GM21576 (cell line): Measurements from ENCODE around the gene TM9SF2.
"Not testable (repeated sequence)": the region's sequence is repeated elsewhere in the genome, so short reads cannot be mapped to it uniquely, and the experiment has no call there.

Experiments
- ATAC-seq: cut with Tn5 transposase; IDR thresholded peaks from one replicate; pipeline ENCODE4 v1.9.1; 2021; ENCODE audit warnings: mild to moderate bottlenecking, moderate library complexity; ENCODE audit not compliant: unreplicated experiment

Gene TM9SF2

GRCh38 chr13:99527301-99527700 lies 26.0 kb downstream of the TM9SF2 start:
- ATAC-seq: no peak

DNA sequence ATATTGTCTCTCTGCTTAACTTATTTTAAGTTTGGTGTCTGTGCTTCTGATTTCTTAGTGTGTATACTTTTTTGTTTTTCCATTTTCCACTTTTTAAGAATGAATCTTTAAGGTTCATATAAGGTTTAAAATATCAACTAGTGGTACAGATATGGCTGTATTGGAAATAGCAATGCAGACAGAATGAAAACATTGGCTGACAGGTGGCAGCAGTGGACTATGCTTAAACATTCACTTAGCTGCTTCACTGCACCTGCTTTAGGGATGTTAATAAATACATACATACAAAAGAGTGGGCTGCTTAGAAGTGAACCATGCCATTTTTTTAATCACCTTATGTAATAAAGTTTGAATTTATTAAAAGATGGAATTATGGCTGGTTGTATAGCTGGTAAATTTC lies 27.3 kb downstream of the TM9SF2 start:
- peak; percentile 69 for ATAC-seq

GRCh38 chr13:99536023-99536422 lies 34.8 kb downstream of the TM9SF2 start:
- no peak for ATAC-seq

DNA sequence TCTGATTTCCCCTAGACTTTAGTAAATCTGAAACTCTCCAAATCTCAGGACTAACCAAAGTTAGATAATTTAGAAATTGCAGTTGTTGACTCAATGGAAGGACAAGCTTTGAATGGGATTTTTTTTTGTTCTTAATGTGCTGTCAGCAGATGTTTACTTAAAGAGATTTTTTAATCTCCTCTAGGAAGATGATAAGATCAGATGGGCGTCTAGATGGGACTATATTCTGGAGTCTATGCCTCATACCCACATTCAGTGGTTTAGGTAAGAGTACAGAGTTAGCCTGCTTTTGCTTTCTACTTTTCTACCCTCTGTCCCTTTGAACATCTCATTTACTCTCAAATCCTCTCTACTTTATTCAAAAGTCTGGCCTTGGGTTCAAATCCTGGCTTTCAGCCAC lies 39.3 kb downstream of the TM9SF2 start:
- no peak for ATAC-seq

DNA sequence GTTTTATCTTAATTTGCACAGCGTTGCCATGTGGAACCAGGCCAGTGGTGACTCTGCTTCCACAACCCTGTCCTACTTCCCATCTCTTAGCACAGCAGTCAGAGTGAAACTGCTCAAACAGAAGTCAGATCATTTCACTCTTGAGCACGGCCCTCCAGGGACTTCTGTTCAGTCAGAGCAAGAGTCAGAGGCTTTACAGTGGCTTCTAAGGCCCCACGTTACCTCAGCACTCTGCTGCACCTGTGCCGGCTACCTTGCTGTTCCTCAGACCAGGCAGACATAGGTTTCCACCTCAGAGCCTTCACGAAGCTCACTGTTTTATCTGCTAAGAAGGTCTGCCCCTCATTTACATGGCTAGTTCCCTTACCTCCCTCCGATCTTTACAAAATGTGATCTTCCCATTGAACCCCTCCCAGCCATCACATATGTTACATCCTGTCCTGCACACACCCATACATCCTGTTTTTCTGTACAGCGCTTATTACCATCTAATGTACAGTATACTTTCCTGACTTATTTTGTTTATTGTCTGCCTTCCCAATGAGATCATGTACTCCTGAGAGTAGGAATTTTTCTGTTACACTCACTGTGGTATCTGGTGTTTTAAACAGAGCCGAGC lies 41.6 kb downstream of the TM9SF2 start:
- ATAC-seq: peak; percentile 97

DNA sequence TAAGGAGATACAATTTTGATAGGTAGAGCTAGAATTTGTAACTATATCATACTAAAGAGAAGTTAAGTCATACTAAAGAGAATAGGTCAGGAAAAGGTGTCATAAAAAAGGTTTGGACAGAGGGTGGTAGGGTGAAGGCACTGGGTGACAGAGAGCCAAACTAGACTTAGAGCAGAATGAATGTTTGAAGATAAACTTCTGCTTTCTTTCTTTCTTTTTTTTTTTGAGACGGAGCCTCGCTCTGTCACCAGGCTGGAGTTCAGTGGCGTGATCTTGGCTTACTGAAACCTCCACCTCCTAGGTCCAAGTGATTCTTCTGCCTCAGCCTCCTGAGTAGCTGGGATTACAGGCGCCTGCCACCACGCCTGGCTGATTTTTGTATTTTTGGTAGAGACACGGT lies 44.1 kb downstream of the TM9SF2 start:
- ATAC-seq: no peak

DNA sequence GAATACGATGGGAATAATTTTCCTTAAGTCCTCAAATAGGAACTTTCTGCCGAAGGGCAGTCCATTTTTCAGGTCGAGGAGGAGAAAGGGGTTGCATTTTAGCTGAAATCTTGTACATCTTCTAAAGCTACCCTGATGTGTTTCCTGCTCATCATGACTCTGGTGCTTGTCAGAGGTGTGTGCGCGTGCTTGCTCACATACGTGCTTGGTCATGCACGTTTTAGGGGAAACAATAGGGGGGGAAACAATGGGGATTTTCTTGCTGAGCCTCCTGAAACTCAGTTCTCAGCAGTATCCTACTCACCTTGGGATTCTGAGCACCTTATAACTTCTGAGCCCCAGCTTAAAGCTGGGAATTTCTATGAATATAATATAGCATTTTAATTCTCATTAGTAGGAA lies 44.7 kb downstream of the TM9SF2 start:
- ATAC-seq: no peak

DNA sequence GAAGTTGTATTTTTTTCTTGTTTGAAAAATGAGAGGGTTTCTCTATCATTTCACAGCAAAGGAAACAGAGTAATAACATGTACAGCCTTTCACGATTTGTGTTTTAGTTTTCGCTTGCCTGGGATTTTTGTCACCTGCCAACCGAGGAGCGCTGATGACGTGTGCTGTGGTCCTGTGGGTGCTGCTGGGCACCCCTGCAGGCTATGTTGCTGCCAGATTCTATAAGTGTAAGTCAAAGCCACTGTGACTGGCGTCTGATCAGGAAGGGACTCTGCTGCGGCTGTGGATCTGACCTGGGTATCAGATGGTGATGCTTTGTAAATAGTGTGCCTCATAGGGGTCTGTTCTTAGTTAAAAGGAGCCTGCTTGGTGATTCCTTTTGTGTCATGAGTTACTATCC lies 45.6 kb downstream of the TM9SF2 start:
- no peak for ATAC-seq

GRCh38 chr13:99548448-99548847 lies 47.2 kb downstream of the TM9SF2 start:
- ATAC-seq: peak; percentile 66

GRCh38 chr13:99553033-99553432 lies 51.8 kb downstream of the TM9SF2 start:
- no peak for ATAC-seq

DNA sequence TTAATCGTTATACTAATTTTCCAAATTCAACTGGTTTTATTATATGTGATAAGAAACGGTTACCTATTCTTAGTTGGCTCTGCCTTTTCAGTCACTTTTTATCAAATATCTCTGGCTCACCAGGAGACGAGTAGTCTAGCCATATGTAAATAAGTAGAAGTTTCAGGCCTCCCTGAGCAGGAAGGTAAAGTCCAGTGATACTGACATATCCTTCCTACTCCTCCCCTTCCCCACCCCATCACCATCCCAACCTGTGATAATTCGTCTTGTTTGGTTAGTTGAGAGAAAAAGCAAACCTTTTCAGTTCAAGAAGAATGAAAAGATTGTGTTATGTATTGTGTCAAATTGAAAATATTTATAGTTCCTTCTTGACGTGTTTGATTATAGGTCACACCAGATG lies 53.9 kb downstream of the TM9SF2 start:
- no peak for ATAC-seq

- no peak for ATAC-seq
Measured at GRCh38 chr13:99556867-99557443, 55.7 kb downstream of the TM9SF2 start.

- no peak for ATAC-seq
Measured at GRCh38 chr13:99558570-99559180, 57.4 kb downstream of the TM9SF2 start.

GRCh38 chr13:99559560-99559959 lies 58.3 kb downstream of the TM9SF2 start:
- no peak for ATAC-seq

- no peak for ATAC-seq
Measured at GRCh38 chr13:99563404-99563803, 62.1 kb downstream of the TM9SF2 start.

DNA sequence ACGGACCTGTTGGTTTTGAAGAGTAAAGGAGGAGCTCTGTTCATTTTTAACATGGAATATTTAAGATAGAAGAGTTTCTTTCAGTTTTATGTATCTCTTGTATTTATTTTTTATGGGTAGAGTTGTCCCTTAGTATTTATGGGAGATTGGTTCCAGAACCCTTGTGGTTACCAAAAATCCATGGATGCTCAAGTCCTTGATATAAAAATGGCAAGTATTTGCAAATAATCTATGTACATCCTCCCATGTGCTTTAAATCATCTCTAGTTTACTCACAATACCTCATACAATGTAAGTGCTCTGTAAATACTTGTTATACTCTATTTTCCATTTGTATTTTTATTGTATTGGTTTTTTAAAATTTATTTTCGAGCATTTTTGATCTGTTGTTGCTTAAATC lies 63.1 kb downstream of the TM9SF2 start:
- ATAC-seq: no peak

DNA sequence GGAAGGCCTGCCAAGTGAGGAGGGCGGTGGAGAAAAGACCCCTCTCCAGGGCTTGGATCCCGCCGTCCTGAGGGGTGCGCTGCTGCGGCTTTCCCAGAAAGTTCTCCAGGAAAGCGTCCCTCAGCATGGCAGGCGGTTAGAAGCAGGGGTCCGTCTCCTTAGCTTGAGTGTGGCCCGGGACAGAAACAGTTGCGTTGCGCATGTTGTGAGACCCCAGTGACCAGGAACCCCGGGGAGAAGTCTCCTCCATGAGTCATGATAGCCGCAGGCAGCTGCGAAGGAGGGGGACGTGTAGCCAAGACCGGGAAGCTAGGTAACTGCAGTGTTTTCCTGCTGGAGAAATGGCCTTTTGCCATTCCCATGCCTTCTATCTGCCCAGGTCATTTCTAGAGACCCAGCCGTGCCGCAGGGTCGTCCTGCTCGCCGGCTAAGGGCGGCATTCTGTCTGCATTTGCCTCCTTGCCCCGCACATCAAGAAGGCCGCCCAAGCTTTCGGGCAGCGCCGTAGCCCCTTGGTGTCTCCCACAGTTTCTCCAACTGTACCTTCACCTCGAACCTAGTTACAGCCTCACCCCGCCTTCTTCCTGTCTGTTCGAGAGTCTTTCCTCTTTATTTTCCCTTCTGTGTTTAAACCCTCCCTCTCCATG lies 64.3 kb downstream of the TM9SF2 start:
- no peak for ATAC-seq

DNA sequence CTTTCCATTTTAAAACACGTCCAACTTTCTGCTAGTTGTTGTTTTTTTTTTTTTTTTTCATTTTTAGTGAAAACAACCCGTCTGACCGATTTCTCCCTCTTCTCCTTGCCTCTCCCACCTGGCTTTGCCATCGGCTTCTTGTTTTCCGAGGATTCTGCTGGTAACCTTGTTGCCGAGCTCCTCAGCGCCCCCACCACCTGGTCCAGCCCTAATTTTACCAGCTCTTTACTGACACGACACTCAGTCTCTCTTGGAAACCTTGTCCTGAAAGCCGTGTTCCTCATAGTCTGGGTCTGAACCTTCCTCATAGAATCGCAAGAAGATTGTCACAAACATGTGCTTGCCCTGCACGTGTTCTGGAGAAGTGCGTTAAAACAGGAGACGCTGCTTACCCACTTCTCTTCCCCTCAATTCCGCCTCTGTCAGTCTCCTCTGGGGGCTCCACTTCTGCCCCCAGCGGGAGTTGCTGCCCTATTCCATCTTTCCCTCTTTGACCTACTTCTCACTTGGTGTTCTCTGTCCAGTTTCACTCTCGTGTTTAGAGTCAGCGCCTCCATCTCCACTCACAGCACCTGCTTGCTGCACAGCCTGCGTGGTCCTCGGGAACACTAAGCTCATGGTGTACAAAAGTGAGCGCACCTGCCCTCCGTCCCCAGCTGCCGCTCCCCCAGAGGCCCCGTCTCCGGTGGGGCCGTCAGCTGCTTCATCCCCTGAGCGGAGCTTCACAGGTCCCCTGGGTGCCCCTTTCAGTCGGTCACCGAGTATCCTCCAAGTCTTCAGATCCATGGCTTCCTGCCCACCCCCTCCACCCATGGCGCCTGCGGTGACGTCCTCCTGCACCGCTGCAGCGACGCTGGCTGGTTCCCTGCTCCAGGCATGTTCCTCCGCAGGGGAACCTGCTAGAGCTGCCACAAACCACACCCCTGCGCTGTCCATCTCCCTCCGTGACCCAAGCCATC lies 65.1 kb downstream of the TM9SF2 start:
- ATAC-seq: no peak

GRCh38 chr13:99568901-99569300 lies 67.6 kb downstream of the TM9SF2 start:
- ATAC-seq: not testable (repeated sequence)

GRCh38 chr13:99572131-99572530 lies 70.9 kb downstream of the TM9SF2 start:
- no peak for ATAC-seq

- ATAC-seq: no peak
Measured at GRCh38 chr13:99572921-99573320, 71.6 kb downstream of the TM9SF2 start.
